ENCODE data around the gene FAM217A. TPM values are rescaled to one million over a fixed set of nuclear protein-coding genes. Genes with fewer than 3 reads are reported as not detected.

Gene FAM217A
- not detected in 2 replicates for total RNA-seq

GRCh38 chr6:4078691-4079471 lies at the start of gene FAM217A:
TSS of gene FAM217A (minus strand) at chr6:4079137. CDS start at chr6:4077414, 1,723 bp downstream.

Other genes starting within 250 kb of the FAM217A start
- 12.0 and 12.1 TPM in 2 replicates for gene FAM50B, start 229.8 kb downstream of the FAM217A start, total RNA-seq
- 88.8 and 94.7 TPM in 2 replicates for gene ECI2, start 56.4 kb upstream of the FAM217A start, total RNA-seq